ENCODE results near the gene KRT4. TPM values are rescaled to one million over a fixed set of nuclear protein-coding genes. Genes with fewer than 3 reads are reported as not detected.

The KRT4 gene
- total RNA-seq, 2 donors from 2014 or later = 6.4 to 12.7 TPM

DNA sequence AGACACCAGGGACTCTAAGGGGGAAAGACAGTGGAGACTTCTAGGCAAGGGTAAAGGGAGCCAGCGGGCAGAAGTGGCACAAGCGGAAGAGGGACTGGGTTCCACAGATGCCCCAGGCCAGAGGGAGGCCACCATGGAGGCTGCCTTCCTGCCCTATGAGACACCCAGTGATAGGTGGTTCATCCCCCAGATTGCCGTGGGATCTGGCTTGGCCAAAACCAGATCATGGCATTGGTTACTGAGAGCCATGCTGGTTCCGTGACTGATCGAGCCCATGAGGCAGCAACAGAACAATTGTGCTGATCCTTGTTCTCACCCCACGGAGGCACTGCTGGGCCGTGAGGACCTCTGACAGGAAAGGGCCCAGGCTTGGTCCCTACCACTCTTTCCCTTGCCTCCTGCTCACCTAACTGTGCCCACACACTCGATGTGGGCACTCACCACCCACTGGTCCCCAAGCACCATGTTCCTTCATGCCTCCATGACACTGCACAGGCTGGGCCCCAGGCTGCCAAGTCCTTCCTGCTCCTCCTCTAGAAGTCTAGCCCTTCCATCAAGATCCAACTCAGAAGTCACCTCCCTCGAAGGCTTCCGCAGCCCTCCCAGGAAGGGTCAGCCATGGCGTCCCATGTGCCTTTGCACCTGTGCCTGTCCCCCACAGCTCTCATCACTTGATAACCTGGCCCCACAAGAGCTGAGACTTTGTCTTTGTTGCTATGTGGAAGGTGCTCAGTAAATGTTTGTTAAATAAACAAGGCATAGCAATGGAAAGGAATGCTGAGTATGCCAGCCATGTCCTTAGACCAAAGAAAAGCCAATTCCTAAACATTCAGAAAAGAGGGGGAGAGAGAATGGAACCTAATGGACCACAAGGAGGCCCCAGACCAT is 12.9 kb upstream of the KRT4 start:
- Histone ChIP-seq H3K9me3 (no peaks in the 10 kb centered on the region), H3K27me3 (replicated peaks; ENCODE audit: insufficient read depth) (peaks cover 6% of the 10 kb centered on the region), H3K36me3 (no peaks in the 10 kb centered on the region), H3K4me3 (no peak overlapping the region), H3K4me1 (replicated peaks) (no peaks in the 10 kb centered on the region), H3K27ac (no peak overlapping the region)
- TF ChIP-seq POLR2AphosphoS5 (IDR thresholded peaks at IDR 0.05) (no peak), POLR2A (IDR thresholded peaks at IDR 0.05) (no peak)
- TF ChIP-seq, protein P1, sequence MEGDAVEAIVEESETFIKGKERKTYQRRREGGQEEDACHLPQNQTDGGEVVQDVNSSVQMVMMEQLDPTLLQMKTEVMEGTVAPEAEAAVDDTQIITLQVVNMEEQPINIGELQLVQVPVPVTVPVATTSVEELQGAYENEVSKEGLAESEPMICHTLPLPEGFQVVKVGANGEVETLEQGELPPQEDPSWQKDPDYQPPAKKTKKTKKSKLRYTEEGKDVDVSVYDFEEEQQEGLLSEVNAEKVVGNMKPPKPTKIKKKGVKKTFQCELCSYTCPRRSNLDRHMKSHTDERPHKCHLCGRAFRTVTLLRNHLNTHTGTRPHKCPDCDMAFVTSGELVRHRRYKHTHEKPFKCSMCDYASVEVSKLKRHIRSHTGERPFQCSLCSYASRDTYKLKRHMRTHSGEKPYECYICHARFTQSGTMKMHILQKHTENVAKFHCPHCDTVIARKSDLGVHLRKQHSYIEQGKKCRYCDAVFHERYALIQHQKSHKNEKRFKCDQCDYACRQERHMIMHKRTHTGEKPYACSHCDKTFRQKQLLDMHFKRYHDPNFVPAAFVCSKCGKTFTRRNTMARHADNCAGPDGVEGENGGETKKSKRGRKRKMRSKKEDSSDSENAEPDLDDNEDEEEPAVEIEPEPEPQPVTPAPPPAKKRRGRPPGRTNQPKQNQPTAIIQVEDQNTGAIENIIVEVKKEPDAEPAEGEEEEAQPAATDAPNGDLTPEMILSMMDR (IDR thresholded peaks at IDR 0.05) = no peak
- DNase-seq (ENCODE audit: low spot score) = no peak
- intact Hi-C loops (cut with DNase I) = no loop called here
- 91% methylated on average over 11 of the region's 11 CpGs for WGBS

DNA sequence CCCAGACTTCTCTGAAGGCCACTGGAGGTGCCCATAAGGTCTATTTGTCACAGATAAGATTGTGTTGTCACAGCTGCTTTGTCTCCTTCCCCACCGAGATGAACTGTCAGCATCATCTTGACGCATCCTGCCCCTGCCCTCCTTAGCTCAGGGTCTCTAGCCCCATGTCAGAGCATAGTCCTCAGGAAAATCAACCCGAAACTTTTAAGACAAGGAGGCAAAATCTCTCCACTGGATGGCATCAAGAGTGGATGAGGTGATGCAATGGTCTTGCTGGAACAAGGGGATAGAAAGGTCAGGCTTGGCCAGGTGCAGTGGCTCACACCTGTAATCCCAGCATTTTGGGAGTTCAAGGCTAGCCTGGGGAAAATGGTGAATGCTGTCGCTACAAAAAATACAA is 12.0 kb upstream of the KRT4 start:
- Histone ChIP-seq H3K36me3 (no peaks in the 10 kb centered on the region), H3K4me1 (replicated peaks) (no peaks in the 10 kb centered on the region), H3K4me3 (no peak overlapping the region), H3K27ac (no peak overlapping the region), H3K9me3 (no peaks in the 10 kb centered on the region), H3K27me3 (replicated peaks; ENCODE audit: insufficient read depth) (peaks cover 8% of the 10 kb centered on the region)
- no peak for DNase-seq (ENCODE audit: low spot score)
- TF ChIP-seq POLR2A (IDR thresholded peaks at IDR 0.05) (no peak), POLR2AphosphoS5 (IDR thresholded peaks at IDR 0.05) (no peak)
- TF ChIP-seq, protein P1 (IDR thresholded peaks at IDR 0.05) = no peak
- WGBS = 86% methylated on average over 4 of the region's 4 CpGs
- intact Hi-C loops (cut with DNase I) = no loop called here

DNA sequence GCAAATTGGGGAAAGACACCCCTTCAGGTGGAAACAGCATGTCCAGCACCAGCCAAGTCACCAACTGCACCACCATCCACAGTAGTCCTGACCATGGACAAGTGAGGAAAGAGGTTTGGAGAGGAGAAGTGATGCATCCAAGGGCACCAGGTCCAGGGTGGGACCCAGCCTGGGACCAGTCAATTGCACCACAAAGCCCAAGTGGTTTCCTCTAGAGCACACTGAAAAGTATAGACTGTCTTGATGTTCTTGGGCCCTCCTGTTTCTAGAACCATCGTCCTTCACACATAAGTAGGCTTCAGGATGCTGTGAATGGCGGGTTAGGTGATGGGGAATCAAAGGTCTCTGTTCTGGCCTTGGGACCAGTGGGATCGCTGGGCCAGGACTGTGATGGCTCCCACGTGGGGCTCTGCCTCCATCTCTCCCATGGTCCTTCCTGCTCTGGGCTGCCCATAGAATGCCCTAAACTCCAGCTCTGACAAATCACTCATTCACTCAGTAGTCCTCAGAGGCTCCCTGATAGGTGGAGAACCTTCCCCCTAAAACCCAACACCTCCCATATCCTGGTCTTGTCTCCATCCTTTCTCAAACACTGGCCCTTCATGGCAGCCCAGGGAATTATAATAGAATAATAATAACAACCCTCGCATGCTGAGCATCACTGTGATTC is 11.0 kb upstream of the KRT4 start:
- no peaks in the 10 kb centered on the region for H3K9me3 ChIP-seq

DNA sequence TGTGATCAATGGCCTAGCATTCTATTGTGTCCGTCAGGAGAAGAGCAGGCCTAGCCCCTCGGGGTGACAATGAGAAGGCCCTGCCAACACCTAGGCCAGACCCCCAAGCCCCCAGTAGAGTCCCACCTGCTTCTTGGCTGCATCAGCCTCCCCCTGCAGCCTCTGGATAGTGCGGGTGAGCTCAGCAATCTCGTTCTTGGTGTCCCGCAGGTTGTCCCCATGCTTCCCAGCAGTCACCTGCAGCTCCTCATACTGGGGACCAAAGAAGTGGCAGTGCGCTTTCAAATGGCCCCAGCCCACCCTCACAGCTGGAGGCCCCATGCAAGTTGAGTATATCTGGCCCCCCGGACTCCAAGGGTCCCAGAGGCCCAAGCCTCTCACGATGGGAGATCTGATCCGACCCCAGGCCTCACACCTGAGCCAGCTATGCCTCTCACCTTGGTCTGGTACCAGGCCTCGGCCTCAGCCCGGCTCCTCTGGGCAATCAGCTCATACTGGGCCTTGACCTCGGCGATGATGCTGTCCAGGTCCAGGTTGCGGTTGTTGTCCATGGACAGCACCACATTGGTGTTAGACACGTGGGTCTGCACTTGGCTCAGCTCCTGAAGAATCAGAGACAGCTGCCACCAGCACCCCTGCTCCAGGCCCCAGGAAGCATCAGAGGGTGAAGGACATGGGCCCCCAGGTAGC is 10.0 kb upstream of the KRT4 start:
- no peaks in the 10 kb centered on the region for H3K4me1 ChIP-seq (replicated peaks)
- WGBS = 93% methylated on average over 15 of the region's 15 CpGs
- no peak for DNase-seq (ENCODE audit: low spot score)
- TF ChIP-seq POLR2A (IDR thresholded peaks at IDR 0.05) = no peak
- H3K27me3 ChIP-seq (replicated peaks; ENCODE audit: insufficient read depth) = peaks cover 17% of the 10 kb centered on the region
- H3K4me3 ChIP-seq = no peak overlapping the region
- no peaks in the 10 kb centered on the region for H3K9me3 ChIP-seq
- intact Hi-C loops (cut with DNase I) = no loop called here
- no peak overlapping the region for H3K27ac ChIP-seq
- H3K36me3 ChIP-seq = no peaks in the 10 kb centered on the region

More for the DNA sequence above, 11.0 kb upstream of the KRT4 start:
- no peak for DNase-seq (ENCODE audit: low spot score)
- Histone ChIP-seq H3K36me3 (no peaks in the 10 kb centered on the region), H3K4me1 (replicated peaks) (no peaks in the 10 kb centered on the region), H3K27me3 (replicated peaks; ENCODE audit: insufficient read depth) (peaks cover 11% of the 10 kb centered on the region), H3K4me3 (no peak overlapping the region), H3K27ac (no peak overlapping the region)
- intact Hi-C loops (cut with DNase I) = no loop called here
- WGBS = 88% methylated on average over 5 of the region's 5 CpGs
- TF ChIP-seq POLR2A (IDR thresholded peaks at IDR 0.05) (no peak), POLR2AphosphoS5 (IDR thresholded peaks at IDR 0.05) (no peak)
- TF ChIP-seq, protein P1 (IDR thresholded peaks at IDR 0.05) = no peak

DNA sequence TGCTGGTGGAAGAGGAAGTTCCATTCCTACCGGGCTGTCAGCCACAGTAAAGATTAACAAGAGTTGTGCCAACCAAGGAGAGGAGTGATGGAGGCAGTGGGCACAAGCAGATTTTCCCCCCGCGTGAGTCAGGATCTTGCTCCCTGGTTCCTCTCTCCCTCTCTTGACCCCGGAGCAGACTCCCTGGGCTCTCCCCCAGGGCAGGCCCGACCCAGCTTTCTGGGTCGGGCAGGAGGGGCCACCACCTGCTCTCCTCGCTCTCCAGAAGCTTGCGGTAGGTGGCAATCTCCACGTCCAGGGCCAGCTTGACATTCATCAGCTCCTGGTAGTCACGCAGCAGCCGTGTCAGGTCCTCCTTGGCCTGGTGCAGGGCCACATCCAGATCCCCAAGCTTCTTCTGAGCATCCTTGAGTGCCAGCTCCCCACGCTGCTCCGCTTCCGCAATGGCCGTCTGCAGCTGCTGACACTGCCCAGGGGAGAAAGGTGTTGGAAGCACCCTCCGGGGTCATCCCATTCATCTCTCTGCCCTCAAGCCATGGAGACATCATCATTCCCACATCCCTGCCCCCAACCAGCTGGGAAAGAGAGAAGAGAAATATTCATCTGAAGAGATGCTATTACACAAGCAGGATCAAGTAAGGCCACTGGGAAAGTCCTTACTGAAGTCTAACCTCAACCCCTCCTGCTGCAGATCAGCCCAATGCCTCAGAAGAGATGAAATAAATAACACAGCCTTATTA is 9.0 kb upstream of the KRT4 start:
- intact Hi-C loops (cut with DNase I) = no loop called here
- TF ChIP-seq, protein P1 (IDR thresholded peaks at IDR 0.05) = no peak
- no peak for TF ChIP-seq POLR2A (IDR thresholded peaks at IDR 0.05)
- no peak for TF ChIP-seq POLR2AphosphoS5 (IDR thresholded peaks at IDR 0.05)

More for the DNA sequence above, 9.0 kb upstream of the KRT4 start:
- Histone ChIP-seq H3K9me3 (no peaks in the 10 kb centered on the region), H3K4me1 (replicated peaks) (no peaks in the 10 kb centered on the region), H3K4me3 (no peak overlapping the region), H3K27me3 (replicated peaks; ENCODE audit: insufficient read depth) (peaks cover 21% of the 10 kb centered on the region), H3K36me3 (no peaks in the 10 kb centered on the region), H3K27ac (no peak overlapping the region)
- 82% methylated on average over 16 of the region's 16 CpGs for WGBS
- DNase-seq (ENCODE audit: low spot score) = no peak
